Uterus (tissue), 2 donors: ENCODE data around the gene MMP27.

Experiments used
- POLR2A ChIP-seq, 2 donors: fragments of 450-650 bp; IDR thresholded peaks; one replicate each; pipeline ENCODE4 v1.6.1; 2016; ENCODE audit warnings: antibody characterized with exemption in 2 of 2, mild to moderate bottlenecking in 1 of 2, moderate library complexity in 1 of 2
- TF ChIP-seq, protein P1 (sequence below), 4 experiments: fragments of 200-600 bp in 2 of 4; fragments of 450-650 bp in 2 of 4; sonication (generic) in 2 of 4; IDR thresholded peaks; one replicate each; pipeline ENCODE4 v1.5.1; 2016 to 2019; ENCODE audit warnings: antibody characterized with exemption in 4 of 4, mild to moderate bottlenecking in 2 of 4, moderate library complexity in 1 of 4

GRCh38 chr11:102719620-102720277 lies 14.2 kb upstream of the MMP27 start:
- TF ChIP-seq, protein P1, sequence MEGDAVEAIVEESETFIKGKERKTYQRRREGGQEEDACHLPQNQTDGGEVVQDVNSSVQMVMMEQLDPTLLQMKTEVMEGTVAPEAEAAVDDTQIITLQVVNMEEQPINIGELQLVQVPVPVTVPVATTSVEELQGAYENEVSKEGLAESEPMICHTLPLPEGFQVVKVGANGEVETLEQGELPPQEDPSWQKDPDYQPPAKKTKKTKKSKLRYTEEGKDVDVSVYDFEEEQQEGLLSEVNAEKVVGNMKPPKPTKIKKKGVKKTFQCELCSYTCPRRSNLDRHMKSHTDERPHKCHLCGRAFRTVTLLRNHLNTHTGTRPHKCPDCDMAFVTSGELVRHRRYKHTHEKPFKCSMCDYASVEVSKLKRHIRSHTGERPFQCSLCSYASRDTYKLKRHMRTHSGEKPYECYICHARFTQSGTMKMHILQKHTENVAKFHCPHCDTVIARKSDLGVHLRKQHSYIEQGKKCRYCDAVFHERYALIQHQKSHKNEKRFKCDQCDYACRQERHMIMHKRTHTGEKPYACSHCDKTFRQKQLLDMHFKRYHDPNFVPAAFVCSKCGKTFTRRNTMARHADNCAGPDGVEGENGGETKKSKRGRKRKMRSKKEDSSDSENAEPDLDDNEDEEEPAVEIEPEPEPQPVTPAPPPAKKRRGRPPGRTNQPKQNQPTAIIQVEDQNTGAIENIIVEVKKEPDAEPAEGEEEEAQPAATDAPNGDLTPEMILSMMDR (IDR thresholded peaks at IDR 0.05), result no peak
- no peak for TF ChIP-seq POLR2A (IDR thresholded peaks at IDR 0.05)
